ENCODE results near the gene USP24. TPM values are rescaled to one million over a fixed set of nuclear protein-coding genes. Genes with fewer than 3 reads are reported as not detected.

USP24 gene
- total RNA-seq, 4 donors from 2014 or later: 68.2 to 137 (median 96.1) TPM

DNA sequence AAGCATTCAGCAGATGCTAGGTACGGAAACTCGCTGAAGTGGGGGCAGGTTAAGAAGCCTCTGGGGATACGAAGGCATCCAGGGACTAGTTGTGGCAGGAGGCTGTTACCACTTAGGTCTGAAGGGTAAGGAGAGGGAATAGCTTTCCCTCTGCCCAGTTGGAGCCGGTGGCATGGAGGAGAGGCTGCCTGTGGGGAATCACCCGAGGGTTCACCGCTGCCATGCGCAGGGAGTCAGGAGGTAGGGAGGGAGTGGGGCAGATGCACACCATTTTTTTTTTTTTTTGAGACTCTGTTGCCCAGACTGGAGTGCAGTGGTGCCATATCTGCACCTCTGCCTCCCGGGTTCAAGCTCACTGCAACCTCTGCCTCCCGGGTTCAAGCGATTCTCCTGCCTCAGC is 169.7 kb downstream of the USP24 start:
- TF ChIP-seq, protein P1, sequence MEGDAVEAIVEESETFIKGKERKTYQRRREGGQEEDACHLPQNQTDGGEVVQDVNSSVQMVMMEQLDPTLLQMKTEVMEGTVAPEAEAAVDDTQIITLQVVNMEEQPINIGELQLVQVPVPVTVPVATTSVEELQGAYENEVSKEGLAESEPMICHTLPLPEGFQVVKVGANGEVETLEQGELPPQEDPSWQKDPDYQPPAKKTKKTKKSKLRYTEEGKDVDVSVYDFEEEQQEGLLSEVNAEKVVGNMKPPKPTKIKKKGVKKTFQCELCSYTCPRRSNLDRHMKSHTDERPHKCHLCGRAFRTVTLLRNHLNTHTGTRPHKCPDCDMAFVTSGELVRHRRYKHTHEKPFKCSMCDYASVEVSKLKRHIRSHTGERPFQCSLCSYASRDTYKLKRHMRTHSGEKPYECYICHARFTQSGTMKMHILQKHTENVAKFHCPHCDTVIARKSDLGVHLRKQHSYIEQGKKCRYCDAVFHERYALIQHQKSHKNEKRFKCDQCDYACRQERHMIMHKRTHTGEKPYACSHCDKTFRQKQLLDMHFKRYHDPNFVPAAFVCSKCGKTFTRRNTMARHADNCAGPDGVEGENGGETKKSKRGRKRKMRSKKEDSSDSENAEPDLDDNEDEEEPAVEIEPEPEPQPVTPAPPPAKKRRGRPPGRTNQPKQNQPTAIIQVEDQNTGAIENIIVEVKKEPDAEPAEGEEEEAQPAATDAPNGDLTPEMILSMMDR (IDR thresholded peaks at IDR 0.05; ENCODE audit: low read depth): no peak

DNA sequence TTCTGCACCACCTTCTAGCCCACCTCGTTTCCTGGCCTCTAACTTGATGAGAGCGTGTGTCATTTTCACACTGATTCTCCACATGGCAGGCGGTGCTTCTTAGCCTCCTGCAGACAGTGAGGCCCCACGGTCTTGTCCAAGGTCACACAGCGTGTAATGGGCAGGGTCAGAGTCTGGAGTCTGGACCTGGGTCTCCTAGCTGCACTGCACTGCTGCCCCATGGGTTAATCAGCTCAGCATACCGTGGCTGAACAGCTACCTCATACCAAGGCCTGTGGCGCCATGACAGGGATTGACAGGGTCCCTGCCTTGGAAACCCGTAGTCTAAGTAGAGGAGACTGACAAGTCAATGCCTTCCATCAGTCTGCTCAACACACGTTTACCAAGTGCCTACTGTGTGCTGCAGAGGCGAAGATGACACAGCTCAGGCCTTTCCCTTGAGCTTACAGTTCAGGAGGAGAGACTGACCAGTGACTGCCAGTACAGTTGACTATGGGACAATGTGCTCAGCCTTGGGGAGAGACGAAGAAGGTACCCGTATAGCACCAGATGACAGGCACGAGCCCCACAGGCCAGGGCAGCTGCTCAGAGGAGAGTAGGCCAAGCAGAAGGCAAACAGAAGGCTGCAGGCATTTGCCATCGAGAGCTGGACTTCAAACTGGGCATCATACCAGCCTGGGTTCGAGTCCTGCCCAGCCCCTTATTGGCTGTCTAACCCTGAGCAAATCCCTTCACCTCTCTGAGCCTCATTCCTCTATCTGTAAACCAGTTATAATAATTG is 170.4 kb downstream of the USP24 start:
- TF ChIP-seq, protein P1 (IDR thresholded peaks at IDR 0.05; ENCODE audit: low read depth): no peak

DNA sequence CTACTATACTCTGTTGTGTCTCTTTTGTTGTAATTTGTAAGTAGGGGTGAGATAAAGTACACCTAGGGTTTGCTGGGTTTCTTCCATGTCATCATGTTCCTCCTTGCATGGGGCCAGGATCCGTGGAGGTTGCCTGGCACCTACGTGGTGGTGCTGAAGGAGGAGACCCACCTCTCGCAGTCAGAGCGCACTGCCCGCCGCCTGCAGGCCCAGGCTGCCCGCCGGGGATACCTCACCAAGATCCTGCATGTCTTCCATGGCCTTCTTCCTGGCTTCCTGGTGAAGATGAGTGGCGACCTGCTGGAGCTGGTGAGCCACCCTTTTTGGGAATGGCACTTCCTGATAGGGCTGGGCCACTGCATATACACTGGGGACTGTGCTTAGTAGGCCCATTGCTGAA is 171.4 kb downstream of the USP24 start:
- TF ChIP-seq, protein P1 (IDR thresholded peaks at IDR 0.05; ENCODE audit: low read depth): no peak

DNA sequence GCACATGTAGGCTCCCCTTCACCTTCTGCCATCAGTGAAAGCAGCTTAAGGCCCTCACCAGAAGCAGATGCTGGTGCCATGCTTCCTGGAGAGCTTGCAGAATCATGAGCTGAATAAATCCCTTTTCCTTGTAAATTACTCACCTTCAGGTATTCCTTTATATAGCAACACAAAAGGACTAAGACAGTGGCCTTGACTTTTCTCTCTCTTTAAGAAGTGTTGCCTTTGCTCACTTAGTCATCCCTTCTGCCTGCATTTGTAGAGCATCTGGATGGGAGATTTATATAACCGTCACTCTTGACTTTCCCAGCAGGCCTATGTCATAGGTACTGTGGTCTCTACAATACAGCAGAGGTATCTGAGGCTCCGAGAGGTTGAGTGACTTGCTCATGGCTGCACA is 172.2 kb downstream of the USP24 start:
- TF ChIP-seq, protein P1 (IDR thresholded peaks at IDR 0.05; ENCODE audit: low read depth): no peak

DNA sequence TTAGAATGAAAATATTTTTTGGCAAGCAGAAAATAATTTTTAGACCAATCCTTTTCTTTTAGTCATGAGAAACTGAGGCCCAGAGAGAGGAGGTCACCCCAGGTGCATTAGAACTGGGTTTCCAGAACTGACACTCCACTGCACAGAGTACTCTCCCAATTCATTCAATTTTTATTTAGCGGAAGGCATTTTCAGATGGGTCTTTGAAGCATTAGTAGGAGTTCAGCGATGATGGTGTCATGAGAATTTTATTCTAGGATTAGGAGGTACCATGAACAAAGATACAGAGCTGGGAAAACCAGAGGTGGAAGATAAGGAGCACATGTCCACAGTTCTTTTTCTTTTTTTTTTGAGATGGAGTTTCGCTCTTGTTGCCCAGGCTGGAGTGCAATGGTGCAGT is 173.6 kb downstream of the USP24 start:
- TF ChIP-seq, protein P1 (IDR thresholded peaks at IDR 0.05; ENCODE audit: low read depth): no peak

DNA sequence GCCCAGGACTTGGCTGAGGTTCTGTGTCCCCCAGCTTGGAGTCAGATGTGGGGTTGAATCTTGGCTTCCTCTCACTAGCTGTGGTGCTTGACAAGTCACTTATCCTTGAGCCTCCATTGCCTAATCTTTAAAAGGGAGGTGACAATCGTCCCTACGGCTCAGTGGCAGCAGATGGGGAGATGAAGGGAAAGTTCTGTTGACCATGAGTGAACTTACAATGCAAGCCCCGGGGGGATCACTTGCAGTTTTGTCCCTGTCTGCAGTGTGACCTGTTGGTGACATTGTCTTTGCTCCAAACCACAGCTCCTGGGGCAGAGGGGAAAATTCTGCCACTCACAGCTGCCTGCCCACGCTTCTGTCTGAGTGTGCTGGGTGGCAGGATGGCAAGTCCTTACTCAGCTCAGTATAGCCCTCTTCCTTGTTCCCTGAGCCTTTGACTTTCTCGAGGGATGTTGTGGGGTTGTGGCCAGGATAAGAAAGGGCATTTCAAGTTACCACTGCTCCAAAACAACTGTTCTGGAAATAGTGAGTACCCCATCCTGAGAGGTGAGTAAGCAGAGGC is 174.2 kb downstream of the USP24 start:
- TF ChIP-seq, protein P1 (IDR thresholded peaks at IDR 0.05; ENCODE audit: low read depth): no peak

DNA sequence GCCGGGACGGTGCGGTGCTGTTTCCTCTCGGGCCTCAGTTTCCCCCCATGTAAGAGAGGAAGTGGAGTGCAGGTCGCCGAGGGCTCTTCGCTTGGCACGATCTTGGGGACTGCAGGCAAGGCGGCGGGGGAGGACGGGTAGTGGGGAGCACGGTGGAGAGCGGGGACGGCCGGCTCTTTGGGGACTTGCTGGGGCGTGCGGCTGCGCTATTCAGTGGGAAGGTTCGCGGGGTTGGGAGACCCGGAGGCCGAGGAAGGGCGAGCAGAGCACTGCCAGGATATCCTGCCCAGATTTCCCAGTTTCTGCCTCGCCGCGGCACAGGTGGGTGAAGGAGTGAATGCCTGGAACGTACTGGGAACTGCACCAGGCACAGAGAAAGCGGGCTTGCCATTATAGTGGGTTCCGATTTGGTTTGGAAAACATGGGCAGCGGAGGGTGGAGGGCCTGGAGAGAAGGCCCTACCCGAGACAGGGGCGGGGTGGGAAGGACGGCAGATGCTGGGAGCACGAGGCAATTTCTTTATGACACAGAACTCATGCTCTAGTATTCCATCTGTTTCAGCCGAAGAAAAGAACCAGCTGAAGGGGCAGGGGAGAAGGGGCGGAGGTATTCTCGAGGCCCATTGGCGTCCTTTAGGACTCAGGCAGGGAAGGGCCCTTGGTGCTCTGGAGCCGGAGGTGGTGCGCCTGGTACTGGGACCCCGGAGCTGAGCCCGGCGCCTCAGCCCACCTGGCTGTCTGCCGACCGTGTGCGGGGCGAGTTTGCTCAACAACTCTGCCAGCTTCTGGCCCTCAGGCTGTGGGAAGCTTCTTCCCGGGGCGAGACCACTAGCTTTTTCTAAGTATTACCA is 174.9 kb downstream of the USP24 start:
- TF ChIP-seq, protein P1 (IDR thresholded peaks at IDR 0.05; ENCODE audit: low read depth): no peak

Data from subcutaneous adipose tissue (tissue), 4 donors.